ENCODE measurements around the gene SERINC5.
"Not testable (repeated sequence)": the region's sequence is repeated elsewhere in the genome, so short reads cannot be mapped to it uniquely, and the experiment has no call there.

SERINC5 gene

GRCh38 chr5:80229902-80230255, 26.0 kb downstream of the SERINC5 start:
- no peak for DNase-seq (ENCODE audit: low read depth in 1 of 2, low spot score in 1 of 2)

DNA sequence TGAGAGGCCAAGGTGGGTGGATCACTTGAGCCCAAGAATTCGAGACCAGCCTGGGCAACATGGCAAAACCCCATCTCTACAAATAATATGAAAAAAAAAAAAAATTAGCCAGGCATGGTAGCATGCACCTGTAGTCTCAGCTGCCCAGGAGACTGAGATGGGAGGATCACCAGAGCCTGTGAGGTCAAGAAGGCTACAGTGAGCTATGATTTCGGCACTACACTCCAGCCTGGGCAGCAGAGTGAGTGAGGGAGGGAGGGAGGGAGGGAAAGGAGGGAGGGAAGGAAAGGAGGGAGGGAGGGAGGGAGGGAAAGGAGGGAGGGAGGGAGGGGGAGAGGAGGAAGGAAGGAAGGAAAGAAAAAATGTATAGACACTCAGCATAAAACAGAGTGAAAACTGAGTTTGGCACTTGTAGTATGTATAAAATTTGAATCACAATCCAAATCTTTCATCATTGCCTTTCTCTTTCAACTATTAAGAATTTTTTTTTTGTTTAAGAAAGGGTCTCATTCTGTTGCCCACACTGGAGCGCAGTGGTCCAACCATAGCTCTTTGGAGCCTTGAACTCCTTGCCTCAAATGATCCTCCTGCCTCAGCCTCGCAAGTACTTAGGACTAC, 27.8 kb downstream of the SERINC5 start:
- no peak for DNase-seq (ENCODE audit: low read depth in 1 of 2, low spot score in 1 of 2)

- DNase-seq (ENCODE audit: low read depth in 1 of 2, low spot score in 1 of 2): no peak
Observed at GRCh38 chr5:80225934-80226326, 29.9 kb downstream of the SERINC5 start.

GRCh38 chr5:80225189-80225933, 30.5 kb downstream of the SERINC5 start:
- DNase-seq (ENCODE audit: low read depth in 1 of 2, low spot score in 1 of 2): no peak

- DNase-seq (ENCODE audit: low read depth in 1 of 2, low spot score in 1 of 2): no peak
Observed at GRCh38 chr5:80223561-80223960, 32.3 kb downstream of the SERINC5 start.

DNA sequence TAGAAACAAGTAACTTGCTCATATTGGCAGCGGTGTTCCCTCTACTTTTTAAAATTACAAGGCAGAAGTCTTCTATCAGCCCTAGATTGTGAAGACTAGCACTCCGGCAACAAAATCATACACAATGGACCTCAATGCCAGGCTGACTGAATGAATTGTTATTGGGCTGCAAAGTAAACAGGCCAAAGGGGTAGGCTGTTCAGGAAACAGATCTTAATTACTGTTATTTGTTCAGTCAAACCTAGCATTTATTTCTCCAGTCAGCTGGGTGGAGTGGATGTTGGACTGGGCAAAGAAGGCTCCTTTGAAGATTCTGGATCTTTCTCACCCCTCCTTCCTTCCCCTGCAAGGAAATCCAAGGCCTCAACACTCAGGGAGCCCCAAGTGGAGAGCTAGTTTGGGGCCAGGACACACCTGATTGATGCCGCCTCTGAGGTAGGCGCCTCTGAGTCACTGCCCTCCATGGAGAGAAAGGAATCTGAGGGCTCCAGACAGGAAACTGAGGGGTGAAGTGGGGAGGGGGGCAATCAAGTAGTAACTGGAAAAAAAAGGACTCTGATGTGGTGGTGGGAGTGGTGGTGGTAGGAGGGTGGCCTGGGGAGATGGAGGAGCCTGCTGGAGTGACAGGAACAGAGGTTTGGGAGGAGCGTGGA, 35.5 kb downstream of the SERINC5 start:
- no peak for DNase-seq (ENCODE audit: low read depth in 1 of 2, low spot score in 1 of 2)

DNA sequence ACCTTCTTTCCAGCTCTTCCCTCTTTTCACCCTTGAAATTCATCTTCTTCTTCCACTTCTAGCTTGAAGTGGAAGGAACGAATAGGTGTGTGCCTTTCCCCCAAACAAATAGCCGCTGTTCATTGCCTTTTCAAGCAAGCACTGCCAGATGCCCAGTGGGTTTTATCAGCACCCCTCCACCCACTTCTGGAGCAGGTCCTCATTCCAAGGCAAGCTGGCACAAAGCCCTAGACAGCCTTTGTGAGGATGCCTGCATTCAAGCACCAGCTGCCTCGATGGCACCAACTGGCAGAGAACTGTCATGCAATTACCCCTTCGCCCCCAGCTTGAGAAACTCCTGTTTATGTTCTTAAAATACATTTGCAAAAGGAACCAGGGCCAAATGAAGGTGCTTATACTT, 36.5 kb downstream of the SERINC5 start:
- no peak for DNase-seq (ENCODE audit: low read depth in 1 of 2, low spot score in 1 of 2)

GRCh38 chr5:80217667-80218066, 38.2 kb downstream of the SERINC5 start:
- no peak for DNase-seq (ENCODE audit: low read depth in 1 of 2, low spot score in 1 of 2)

DNA sequence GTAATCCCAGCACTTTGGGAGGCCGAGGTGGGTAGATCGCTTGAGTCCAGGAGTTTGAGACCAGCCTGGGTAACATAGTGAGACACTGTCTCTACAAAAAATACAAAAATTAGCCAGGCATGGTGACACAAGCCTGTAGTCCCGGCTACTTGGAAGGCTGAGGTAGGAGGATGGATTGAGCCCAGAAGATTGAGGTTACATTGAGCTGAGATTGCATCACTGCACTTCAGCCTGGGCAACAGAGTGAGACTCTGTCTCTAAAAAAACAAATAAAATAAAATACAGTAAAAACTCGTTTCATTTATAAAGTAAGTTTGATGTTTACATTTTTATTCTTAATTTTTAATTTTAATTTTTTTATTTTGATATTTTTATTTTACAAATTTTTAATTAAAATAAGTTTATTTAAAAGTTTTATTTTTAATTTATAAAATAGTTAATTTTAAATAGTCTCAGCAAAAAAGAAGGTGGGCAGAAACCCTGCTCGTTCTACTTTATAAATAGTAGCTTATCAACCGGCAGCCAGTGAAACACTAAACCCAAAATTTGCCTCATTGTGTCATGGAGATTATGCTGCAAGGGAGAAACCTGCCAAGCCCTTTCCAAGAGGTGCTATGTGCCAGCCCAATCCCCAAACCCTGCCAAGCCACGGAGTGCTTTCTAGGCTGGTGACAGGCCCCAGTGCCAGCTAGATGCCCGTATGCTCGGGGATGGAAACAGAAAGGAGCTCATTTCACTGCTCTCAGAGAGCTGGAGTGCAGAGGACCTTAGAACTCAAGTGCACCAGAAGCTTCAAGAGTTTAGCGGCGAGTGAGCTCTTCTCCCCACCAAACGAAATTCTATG, 38.9 kb downstream of the SERINC5 start:
- DNase-seq (ENCODE audit: low read depth in 1 of 2, low spot score in 1 of 2): no peak

GRCh38 chr5:80216096-80216495, 39.8 kb downstream of the SERINC5 start:
- DNase-seq (ENCODE audit: low read depth in 1 of 2, low spot score in 1 of 2): no peak

GRCh38 chr5:80215523-80215922, 40.3 kb downstream of the SERINC5 start:
- DNase-seq (ENCODE audit: low read depth in 1 of 2, low spot score in 1 of 2): no peak

DNA sequence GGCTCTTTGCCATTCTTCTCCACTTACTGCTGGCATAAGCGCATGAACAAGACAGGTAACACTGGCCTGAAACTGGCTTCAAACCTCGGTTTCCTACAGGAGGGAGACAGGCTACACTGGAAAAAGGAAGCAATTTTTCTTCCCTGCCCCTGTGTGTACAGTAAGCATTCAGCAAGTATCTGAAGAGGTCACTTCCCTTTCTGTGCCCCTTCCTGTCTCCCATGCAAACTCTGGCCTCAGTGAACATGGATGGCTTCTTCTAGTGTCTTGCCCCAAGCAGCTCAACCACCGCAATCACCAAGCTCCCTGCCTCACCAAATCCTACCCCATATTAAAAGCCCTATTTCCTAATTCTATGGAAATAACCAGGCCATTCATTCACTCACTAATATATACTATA, 42.4 kb downstream of the SERINC5 start:
- DNase-seq (ENCODE audit: low read depth in 1 of 2, low spot score in 1 of 2): no peak

DNA sequence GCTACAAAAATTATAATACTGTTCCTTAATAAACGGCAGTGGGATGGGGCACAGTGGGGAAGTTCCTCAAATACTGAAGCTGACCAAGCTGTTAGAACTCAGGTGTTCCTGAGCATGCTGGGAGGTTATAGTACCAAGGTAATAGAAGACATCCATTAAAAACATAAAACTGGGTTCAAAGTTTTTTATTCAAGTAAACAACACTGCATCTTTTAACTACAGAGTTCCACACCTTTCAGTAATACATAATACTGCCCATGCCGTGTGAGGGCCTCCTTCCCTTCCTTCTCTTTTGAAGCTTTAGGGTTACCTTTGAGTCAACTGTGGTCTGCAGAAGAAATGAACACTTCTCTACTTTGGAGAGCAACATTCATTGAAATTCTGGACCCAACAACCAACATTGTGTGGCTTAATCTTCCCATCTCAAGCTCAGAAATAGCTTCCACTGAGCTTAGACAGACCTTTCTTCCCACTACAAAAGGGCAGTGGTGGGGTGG, 43.6 kb downstream of the SERINC5 start:
- no peak for DNase-seq (ENCODE audit: low read depth in 1 of 2, low spot score in 1 of 2)

- DNase-seq (ENCODE audit: low read depth in 1 of 2, low spot score in 1 of 2): no peak
Observed at GRCh38 chr5:80211327-80211726, 44.5 kb downstream of the SERINC5 start.

GRCh38 chr5:80210014-80210413, 45.8 kb downstream of the SERINC5 start:
- no peak for DNase-seq (ENCODE audit: low read depth in 1 of 2, low spot score in 1 of 2)

GRCh38 chr5:80208381-80208780, 47.5 kb downstream of the SERINC5 start:
- DNase-seq (ENCODE audit: low read depth in 1 of 2, low spot score in 1 of 2): no peak

GRCh38 chr5:80207832-80208231, 48.0 kb downstream of the SERINC5 start:
- no peak for DNase-seq (ENCODE audit: low read depth in 1 of 2, low spot score in 1 of 2)

DNA sequence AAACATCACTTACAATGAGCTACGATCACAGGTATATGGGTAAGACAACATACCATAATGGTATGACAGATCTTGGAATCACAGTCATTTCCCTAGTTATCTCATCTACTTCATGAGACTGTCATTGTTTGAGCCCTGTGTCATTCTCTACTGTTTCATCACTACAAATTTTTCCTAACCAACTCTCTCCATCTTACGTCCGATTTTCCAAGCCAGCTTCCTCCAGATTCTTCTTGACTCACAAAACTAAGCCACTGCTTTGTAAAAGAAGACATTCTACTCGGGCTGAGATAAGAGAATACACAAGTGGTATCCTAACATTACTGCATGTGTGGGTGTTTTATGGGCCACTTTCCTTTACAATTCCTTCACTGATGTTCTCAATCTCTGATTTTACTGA, 49.6 kb downstream of the SERINC5 start:
- DNase-seq (ENCODE audit: low read depth in 1 of 2, low spot score in 1 of 2): no peak

GRCh38 chr5:80205846-80206245, 50.0 kb downstream of the SERINC5 start:
- no peak for DNase-seq (ENCODE audit: low read depth in 1 of 2, low spot score in 1 of 2)

GRCh38 chr5:80204808-80205614, 50.8 kb downstream of the SERINC5 start:
- no peak for DNase-seq (ENCODE audit: low read depth in 1 of 2, low spot score in 1 of 2)

DNA sequence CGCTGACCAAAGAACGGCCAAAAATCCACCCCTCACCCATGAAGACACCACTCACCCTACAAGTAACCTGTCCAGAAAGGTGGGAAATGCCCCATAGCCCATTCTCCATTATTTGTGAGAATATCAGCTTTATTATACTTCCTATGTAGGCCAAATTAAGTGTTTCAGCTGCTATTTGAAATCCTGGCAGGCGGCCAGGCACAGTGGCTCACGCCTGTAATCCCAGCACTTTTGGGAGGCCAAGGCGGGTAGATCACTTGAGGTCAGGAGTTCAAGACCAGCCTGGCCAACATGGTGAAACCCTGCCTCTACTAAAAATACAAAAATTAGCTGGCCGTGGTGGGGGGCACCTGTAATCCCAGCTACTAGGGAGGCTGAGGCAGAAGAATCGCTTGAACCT, 54.1 kb downstream of the SERINC5 start:
- DNase-seq (ENCODE audit: low read depth in 1 of 2, low spot score in 1 of 2): not testable (repeated sequence)

All from activated CD4-positive, alpha-beta T cell treated with anti-CD3 and anti-CD28 coated beads, Interleukin-2, amount 50 U/mL, for 24 hours (primary cell).